Measurements from ENCODE around the gene CBX6.

CBX6 gene

GRCh38 chr22:38873469-38874411 lies 1.7 kb upstream of the CBX6 start:
- DNase-seq: no peak

DNA sequence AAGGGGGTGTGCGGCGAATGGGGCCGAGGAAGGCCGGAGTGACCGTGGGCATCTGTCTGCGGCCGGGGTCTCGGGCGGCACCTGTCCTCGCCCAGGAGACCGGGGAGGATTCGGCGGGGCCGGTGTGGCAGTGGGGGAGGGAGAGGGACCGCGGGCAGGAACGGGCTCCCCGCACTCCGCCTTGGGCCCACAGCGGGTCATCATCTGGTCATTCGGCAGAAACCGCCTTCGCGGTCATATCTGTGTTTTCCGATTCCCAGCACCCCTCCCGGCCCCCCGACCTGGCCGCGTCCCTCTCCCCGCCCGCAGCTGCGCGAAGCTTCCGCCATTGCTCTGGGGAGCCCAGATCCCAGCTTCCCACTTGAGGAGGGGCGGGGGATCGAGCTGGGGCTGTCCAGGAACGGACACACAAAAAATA lies 824 bp upstream of the CBX6 start:
- DNase-seq: no peak

GRCh38 chr22:38871360-38872171 lies 450 bp downstream of the CBX6 start:
- peak in 1 of 2 experiments; percentile 7 for DNase-seq

GRCh38 chr22:38870791-38871359 lies 1.1 kb downstream of the CBX6 start:
- no peak for DNase-seq

- DNase-seq: peak; percentile 66 to 82
Observed at GRCh38 chr22:38870312-38870741, 1.7 kb downstream of the CBX6 start.

DNA sequence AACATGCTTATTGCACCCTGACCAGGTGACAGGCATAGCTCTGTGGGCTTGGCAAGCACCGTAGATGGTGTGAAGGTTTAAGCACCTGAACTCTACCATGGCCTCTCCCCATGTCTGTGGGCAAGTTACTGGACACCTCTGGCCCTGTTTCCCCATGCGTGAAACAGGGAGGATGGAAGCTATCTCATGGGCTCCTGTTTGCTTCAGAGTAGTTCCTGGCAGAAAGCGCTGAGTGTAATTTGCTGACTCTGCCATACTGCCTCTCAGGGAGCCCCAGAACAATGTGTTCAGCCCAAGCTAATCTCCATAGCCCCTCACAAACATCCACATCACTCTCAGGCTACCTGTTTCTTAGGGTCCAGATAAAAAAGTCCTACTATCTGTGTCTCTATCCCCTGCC lies 2.4 kb downstream of the CBX6 start:
- DNase-seq: no peak

DNA sequence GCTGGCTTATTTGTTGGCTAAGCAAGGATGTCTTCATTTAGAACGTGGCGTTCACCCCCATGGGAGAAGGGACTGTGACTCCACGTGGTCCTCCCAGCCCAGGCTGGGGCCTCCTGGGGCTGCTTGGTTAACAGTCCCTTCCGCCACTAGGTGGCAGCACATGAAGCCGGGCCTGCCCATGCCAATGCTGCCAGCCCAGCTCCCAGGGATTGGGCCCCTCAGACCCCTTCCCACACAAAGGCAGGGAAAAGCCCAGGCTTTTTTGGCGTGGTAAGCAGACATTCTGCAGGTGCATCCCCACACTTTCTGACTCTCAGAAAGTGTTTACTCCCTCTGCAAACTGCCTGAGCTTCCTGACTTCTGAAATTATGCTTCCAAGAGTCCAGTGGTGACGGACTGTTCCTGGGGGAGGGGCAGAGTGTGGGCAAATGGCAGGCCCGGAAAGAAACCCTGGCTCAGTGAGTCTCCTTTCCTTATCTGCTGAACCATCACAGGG lies 3.1 kb downstream of the CBX6 start:
- peak; percentile 14 to 44 for DNase-seq

DNA sequence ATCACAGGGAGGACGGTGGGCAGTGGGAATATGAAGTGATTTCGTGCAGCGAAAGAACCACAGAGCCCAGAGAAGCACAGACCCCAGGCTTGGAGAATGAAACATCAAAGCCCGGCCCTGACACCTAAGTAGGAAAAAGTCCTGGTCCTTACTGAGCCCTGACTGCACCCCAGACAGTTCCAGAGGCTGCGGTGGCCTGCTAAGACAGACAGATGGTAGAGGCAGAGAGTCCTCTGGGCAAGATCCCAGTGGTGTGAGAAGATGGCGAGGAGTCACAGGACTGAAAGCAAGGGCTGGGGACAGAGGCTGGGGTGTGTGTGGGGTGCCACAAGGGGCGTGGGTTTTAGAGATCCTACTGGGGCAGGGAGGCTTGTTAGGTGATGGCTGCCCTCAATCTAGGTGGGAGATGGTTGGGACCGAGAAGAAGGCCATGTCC lies 3.7 kb downstream of the CBX6 start:
- DNase-seq: no peak

DNA sequence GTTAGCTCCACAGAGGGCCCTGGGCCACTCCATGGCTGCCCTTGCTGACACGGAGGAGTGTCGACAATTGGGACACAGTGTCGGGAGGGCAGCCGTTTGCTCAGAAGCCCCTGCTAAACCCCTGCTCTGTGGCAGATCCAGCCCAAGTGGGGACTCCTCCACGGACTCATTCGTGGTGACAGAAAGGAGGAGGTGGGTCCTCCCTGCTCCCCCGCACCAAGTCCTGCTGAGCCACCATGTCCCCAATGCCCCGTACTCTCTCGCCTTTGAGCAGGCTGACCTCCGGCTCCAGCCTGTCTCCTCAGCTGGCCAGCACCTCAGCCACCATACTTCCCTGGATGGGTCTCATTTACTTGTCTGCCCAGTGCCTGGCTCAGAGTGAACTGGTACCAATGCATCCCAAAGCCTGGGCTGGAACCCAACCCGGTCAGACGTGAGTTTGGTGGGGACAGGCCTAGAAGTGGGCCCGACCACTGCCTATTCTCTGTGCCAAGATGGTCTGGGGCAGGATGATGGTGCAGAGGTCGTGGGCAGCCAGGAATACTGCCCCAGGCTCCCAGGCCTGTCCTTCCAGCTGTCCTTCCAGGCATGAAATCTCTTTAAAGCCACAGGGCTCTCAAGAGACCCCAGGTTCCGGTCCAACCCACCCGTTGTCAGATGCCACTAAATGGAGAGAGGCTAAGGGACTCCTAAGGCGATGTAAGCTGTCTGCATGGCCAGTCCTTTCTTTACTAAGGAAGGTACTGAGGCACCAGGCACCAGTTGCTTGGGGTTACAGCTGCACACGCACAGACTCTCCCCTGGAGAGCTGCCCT lies 4.3 kb downstream of the CBX6 start:
- no peak for DNase-seq

DNA sequence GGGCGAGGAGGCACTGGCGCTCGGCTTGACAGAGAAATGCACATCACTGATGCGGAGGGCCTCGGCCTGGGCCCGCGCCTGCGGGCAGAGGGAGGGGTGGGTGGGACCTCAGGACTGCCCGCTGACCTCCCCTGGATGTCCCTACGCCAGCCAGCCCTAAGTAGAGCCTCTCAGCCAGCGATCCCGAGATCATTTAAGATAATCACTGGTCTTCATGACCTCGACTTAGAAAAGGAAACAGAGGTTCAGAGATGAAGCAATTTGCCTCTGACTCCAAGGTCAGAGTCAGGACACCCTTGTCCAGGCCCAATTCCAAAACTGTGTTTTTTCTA lies 4.9 kb downstream of the CBX6 start:
- DNase-seq: no peak

- no peak for DNase-seq
Observed at GRCh38 chr22:38866399-38867123, 5.5 kb downstream of the CBX6 start.

GRCh38 chr22:38866024-38866398 lies 6.0 kb downstream of the CBX6 start:
- no peak for DNase-seq

- DNase-seq: no peak
Observed at GRCh38 chr22:38865201-38866023, 6.6 kb downstream of the CBX6 start.

GRCh38 chr22:38864361-38865191 lies 7.4 kb downstream of the CBX6 start:
- no peak for DNase-seq

DNA sequence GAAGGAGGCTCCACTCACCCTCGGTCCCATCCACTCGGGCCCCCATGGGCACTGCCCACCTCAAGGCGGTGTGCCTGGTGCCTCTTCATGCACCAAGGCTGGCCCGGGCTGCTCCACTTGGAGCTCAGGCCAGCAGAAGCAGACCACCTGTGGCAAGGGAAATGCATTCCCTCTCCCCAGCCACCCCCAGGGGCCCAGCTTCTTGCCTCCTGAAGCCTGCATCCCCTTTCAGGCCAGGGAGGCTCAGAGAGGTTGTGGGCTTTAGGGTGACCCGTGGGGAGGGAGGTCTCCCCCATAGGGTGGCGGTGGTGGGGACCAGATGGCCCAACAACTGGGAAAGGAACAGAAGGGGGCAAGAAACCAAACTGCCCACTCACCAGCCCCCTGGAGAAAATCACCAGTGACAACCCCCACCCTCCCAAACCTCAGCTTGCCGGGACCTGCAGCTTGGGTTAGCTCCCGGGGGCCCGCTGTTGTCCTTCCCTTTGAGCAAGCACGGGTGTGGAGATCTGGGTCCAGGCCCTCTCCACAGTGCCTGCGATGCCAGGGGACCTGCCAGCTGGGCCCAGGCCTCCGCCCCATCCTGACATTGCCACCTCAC lies 8.4 kb downstream of the CBX6 start:
- no peak for DNase-seq

GRCh38 chr22:38862375-38863329 lies 9.4 kb downstream of the CBX6 start:
- DNase-seq: no peak

GRCh38 chr22:38861927-38862326 lies 10.1 kb downstream of the CBX6 start:
- no peak for DNase-seq

DNA sequence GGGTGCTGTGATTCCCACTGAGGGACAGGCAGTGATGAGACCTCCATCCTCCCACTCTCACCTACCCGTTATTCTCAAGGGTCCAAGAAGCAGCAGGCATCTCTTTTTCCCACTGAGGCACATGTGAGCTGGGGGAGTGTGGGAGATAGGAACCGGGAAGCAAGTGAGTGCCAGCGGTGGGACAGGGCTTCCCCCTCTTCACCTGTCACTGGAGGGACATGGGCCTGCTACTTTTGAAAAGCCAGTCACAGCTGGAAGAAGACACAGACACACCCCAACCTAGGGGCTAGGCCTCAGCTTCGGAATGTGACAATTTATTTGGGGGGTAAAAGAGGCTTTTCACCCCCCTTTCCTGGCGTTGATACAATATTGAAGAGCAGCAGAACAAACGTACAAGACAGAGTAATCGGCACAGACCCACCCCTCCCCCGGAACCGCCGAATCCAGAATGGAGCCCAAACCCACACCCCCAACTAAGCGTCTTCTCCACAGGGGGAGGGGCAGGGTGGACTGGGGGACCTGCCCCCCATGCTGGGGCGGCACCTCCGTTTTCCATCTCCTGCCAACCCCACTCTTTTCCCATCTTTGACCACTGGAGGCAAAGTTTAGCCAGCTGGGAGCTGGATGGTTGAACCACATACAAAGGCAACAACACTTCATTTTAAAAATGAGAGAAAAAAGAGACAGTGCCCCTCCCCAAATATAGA lies 10.7 kb downstream of the CBX6 start:
- DNase-seq: no peak

Measured in AML-193 (cell line).